Fibroblast of the aortic adventitia (primary cell): ENCODE measurements around the gene MAD1L1. TPM values are rescaled to one million over a fixed set of nuclear protein-coding genes. Genes with fewer than 3 reads are reported as not detected.

Source experiments
- DNase-seq: peaks from one replicate; pipeline ENCODE4 v3.0.0-alpha.2; 2010; ENCODE audit warnings: low read depth
- H3K4me3 ChIP-seq: 2 replicates; pipeline ENCODE4 v1.5.1; 2011; ENCODE audit warnings: low read depth, mild to moderate bottlenecking, control low read depth, low read length, moderate library complexity
- total RNA-seq: library from RNA; depleted of rRNA; stranded (reverse); fragments of >200 nt; gene quantifications from 2 replicates; pipeline ENCODE4 v1.2.3, GENCODE V29; 2012; ENCODE audit warnings: low replicate concordance
- TF ChIP-seq, protein P1 (sequence below): IDR thresholded peaks from 2 replicates; pipeline ENCODE4 v1.5.1; 2011; ENCODE audit warnings: mild to moderate bottlenecking, low read length, control low read depth, inconsistent platforms; ENCODE audit not compliant: insufficient read depth

Gene MAD1L1
- total RNA-seq, 1 donor: 22.9 TPM

DNA sequence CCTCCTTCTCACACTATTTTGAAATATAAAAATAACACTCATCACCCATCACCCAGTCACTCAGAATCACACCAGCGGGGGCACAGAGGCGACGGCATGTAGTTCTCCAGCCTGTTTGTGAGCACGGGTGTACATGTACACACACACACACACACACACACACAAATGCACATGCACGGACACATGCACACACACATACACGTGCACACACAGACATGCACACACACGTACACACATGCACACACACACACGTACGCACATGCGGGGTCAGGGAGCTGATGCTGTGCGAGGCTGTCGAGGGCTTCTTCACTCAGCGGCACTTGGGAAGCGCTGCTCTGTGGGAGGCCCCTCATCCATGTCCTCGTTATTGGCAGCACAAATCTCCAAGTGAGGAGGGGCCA is 383.8 kb downstream of the MAD1L1 start:
- no peak for DNase-seq
- no peak overlapping the region for H3K4me3 ChIP-seq
- TF ChIP-seq, protein P1, sequence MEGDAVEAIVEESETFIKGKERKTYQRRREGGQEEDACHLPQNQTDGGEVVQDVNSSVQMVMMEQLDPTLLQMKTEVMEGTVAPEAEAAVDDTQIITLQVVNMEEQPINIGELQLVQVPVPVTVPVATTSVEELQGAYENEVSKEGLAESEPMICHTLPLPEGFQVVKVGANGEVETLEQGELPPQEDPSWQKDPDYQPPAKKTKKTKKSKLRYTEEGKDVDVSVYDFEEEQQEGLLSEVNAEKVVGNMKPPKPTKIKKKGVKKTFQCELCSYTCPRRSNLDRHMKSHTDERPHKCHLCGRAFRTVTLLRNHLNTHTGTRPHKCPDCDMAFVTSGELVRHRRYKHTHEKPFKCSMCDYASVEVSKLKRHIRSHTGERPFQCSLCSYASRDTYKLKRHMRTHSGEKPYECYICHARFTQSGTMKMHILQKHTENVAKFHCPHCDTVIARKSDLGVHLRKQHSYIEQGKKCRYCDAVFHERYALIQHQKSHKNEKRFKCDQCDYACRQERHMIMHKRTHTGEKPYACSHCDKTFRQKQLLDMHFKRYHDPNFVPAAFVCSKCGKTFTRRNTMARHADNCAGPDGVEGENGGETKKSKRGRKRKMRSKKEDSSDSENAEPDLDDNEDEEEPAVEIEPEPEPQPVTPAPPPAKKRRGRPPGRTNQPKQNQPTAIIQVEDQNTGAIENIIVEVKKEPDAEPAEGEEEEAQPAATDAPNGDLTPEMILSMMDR: no peak

DNA sequence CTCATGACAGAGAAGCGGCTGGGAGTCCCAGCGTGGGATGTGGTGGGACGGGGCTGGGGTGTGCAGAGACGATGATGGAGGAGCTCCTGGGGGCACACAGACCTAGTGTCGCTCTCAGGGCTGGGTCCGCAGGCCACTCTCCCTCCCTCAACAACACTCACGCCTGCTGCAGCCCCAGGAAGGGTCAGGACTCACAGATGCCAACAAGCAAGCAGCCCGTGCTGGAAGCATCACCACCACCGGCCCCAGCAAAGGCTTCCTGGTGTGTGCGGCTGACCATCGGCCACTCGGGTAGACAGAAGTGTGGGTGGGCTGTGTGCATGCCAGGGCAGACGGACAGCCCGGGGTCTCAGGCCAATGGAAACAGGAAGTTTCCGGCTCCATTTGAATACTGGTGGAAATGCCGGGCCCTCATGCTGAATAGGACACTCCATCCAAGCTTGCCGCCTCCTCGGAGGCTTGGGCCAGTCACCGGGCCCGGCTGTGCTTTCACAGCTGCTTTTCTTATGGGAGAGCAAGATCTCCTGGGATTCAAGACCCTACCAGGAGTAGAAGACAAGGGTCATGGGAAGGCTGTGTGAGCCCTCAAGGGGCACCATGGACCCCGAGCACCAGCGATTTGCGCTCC is 384.6 kb downstream of the MAD1L1 start:
- DNase-seq: no peak
- H3K4me3 ChIP-seq: no peak overlapping the region
- TF ChIP-seq, protein P1: no peak

DNA sequence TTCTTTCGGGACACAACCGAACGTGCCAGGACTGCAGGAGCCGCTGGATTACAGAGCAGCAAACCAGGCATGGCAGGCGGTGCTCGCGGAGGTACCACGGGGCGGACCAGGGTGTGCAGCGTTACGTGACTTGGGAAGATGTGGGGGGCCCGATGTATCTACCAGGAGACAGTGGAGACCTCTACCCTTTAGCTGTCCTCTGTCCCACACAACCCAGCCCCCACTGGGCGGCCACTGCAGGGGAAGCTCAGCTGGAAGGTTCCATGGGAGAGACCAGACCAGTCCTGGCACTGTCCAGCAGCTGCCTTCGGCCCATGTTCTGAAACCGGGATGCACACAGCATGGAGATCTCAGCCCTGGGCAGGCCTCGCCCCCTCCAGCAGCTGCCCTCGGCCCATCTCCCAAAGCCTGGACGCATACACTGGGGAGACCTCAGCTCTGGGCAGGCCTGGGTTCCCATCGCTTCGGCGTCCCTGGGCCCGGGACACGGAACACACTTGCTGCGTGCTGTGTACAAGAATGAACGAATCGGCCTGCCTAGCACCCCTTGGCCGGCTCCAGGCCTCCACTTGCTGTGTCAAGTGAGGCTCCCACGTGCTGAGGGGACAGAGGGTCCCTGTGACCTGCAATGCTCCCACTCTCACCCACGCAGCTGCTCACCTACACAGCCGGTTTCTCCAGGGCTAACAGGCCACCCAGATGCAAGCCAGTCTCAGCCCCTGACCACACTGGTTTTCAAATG is 385.3 kb downstream of the MAD1L1 start:
- DNase-seq: no peak
- H3K4me3 ChIP-seq: no peak overlapping the region
- TF ChIP-seq, protein P1: no peak

DNA sequence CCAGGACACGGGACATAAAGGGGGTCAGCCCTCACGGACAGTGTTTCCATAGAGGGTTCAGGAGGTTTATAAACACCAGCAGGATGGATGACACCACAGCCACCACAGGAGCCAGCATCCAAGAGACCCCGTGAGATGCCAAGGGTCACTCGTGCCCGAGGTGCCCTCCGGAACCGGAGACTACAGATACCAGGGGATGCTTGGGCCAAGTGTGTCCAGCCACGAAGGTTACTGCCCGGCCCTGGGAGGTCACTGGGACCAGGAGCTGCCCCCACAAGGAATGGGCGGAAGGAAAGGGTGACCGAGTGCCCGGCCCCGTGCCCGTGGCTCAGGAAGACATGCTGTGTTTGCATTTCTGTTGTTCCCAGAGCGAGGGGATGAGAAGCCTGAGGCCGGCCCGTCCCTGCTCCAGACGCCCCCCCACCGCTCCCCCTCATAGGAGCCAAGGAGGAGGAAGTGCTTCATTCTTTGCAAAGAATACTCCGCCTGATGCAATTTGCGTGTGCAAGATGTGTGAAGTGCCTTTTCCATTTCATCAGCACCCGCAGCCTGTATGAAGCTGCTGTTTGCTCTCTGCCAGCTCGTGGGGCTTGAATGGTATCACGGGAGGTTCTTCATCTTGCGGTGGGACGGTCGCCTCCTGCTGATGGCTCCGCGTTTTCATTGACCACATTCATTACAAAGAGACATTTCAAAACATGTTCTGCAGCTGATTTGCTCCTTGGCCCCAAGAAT is 386.2 kb downstream of the MAD1L1 start:
- no peak for DNase-seq
- TF ChIP-seq, protein P1: no peak
- H3K4me3 ChIP-seq: no peak overlapping the region

DNA sequence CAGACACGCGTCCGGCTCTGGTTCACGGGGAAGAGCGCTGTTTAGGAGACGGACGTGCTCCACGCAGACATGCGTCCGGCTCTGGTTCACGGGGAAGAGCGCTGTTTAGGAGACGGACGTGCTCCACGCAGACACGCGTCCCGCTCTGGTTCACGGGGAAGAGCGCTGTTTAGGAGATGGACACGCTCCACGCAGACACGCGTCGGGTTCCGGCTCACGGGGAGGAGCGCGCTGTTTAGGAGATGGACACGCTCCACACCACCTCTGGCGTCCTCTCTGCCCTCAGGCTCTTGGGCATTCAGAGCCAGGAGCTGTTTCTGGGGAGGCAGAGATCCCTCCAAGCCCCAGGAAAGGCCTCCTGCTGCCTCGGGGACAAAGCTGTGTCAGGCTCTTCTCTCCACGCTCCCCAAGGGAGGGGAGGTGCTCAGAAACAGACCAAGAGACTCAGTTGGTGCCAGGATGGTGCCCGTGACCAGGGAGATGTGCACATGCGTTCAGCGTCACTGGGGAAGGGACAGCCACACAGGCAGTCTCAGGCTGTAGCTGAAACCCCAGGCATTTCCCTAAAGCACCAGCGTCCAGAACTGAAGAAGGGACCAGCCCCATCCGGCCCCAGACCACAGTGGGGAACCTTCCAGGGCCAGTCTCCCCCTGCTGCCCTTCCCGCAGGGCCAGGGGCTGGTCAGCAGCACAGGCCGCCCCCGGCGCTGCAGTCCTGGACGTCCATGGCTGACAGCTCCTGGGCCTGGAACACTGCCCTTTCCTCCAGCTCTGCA is 387.0 kb downstream of the MAD1L1 start:
- no peak overlapping the region for H3K4me3 ChIP-seq
- no peak for DNase-seq
- TF ChIP-seq, protein P1: no peak

DNA sequence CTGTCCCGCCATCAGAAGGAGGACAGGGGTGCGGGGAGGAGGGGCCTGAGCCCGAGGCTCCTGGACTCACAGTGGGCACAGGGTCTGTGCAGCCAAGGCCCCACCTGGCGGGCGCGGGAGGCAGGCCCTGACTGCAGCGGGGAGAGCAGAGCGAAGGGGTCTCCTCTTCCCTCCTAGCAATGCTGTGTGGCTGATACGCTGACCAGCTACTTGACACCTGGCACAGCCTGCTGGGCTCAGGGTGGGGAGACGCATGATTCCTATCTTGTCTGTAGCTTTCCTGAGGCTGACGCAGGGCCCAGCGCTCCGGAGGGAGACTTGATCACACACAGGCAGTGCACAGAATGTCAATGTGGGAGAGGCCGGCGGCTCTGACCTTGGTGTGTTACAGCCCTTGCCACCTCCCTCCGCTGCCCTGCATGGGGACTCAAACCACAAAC is 387.8 kb downstream of the MAD1L1 start:
- H3K4me3 ChIP-seq: no peak overlapping the region
- DNase-seq: no peak
- TF ChIP-seq, protein P1: no peak
